ENCODE results near the gene CRISP1. TPM values are rescaled to one million over a fixed set of nuclear protein-coding genes. Genes with fewer than 3 reads are reported as not detected.

CRISP1 gene
- total RNA-seq, 1 experiment from 2014 or later, result not detected

DNA sequence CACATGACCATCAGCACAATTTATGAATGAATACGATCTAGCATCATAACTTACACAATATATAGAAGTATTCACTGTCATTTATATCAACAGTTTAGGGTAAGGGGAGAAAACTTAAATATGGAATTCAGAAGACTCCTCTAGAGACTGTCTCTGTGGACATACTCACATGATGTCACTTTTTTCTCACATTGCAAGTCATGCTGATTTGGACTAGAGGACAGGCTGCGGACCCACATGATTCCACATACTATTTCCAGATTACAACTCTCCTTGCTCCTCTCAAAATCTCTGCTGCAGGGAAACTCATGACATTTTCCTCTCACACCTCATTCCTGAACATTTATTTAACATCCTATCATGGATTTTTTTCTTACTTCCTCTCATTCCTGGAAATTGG, 13.4 kb downstream of the CRISP1 start:
- no peak overlapping the region for H4K91ac ChIP-seq (ENCODE audit: insufficient read length, low read depth, low read length)
- no peak overlapping the region for H3K14ac ChIP-seq (ENCODE audit: insufficient read depth, low read length)
- no peaks in the 10 kb centered on the region for H3K4me1 ChIP-seq (ENCODE audit: insufficient read depth, low read length)
- H3K27me3 Mint-ChIP-seq (ENCODE audit: low read depth), result no peaks in the 10 kb centered on the region
- no peaks in the 10 kb centered on the region for H3K23me2 ChIP-seq (ENCODE audit: insufficient read length, low read depth, low read length, poor library complexity, severe bottlenecking)
- no peak overlapping the region for H3K4ac ChIP-seq (ENCODE audit: low read depth, low read length)
- no peaks in the 10 kb centered on the region for H3K27me3 ChIP-seq (ENCODE audit: insufficient read depth, low read length)
- no peak overlapping the region for H3K4me2 ChIP-seq (ENCODE audit: insufficient read depth, insufficient read length, low read length)
- no peak overlapping the region for H3K18ac ChIP-seq (ENCODE audit: insufficient read length, low read depth, low read length)
- no peak overlapping the region for H4K8ac ChIP-seq (replicated peaks; ENCODE audit: insufficient read length, low read depth, low read length)
- no peak overlapping the region for H3K27ac Mint-ChIP-seq
- H4K5ac ChIP-seq (ENCODE audit: insufficient read length, low read depth, low read length), result no peak overlapping the region
- H3K27ac ChIP-seq (ENCODE audit: insufficient read length, low read depth, low read length), result no peak overlapping the region
- no peak overlapping the region for H2BK12ac ChIP-seq (ENCODE audit: insufficient read length, low read depth, low read length)
- no peaks in the 10 kb centered on the region for H3K79me2 ChIP-seq (ENCODE audit: insufficient read depth, low read length)
- H2BK20ac ChIP-seq (ENCODE audit: low read depth, low read length, poor library complexity, severe bottlenecking), result no peak overlapping the region
- no peak for DNase-seq
- no peak overlapping the region for H3K9ac ChIP-seq (ENCODE audit: extremely low read depth, insufficient read length, low read length)
- WGBS (ENCODE audit: extremely low coverage, insufficient read length, low lambda C conversion rate), result no CpG with 5 or more reads among the region's 2 CpGs
- no peak overlapping the region for H2BK15ac ChIP-seq (ENCODE audit: low read depth, low read length)
- H3K79me1 ChIP-seq (ENCODE audit: insufficient read depth, low read depth, low read length, poor library complexity, severe bottlenecking), result no peaks in the 10 kb centered on the region
- no peak overlapping the region for H3K23ac ChIP-seq (ENCODE audit: insufficient read length, low read depth, low read length)
- H3K4me3 Mint-ChIP-seq, result no peak overlapping the region
- H3K56ac ChIP-seq (ENCODE audit: insufficient read length, low read depth, low read length), result no peak overlapping the region
- H3K4me1 Mint-ChIP-seq, result peaks cover 0 to 3% of the 10 kb centered on the region in 2 experiments; a peak in 2 of 4 replicates
- H2AK5ac ChIP-seq (ENCODE audit: insufficient read length, low read length), result no peak overlapping the region
- H3K36me3 Mint-ChIP-seq (ENCODE audit: insufficient read depth in 1 of 3, low read depth in 3 of 3), result peaks cover 0 to 6% (median 0%) of the 10 kb centered on the region in 3 experiments; a peak in 3 of 7 replicates
- TF ChIP-seq, protein P1, sequence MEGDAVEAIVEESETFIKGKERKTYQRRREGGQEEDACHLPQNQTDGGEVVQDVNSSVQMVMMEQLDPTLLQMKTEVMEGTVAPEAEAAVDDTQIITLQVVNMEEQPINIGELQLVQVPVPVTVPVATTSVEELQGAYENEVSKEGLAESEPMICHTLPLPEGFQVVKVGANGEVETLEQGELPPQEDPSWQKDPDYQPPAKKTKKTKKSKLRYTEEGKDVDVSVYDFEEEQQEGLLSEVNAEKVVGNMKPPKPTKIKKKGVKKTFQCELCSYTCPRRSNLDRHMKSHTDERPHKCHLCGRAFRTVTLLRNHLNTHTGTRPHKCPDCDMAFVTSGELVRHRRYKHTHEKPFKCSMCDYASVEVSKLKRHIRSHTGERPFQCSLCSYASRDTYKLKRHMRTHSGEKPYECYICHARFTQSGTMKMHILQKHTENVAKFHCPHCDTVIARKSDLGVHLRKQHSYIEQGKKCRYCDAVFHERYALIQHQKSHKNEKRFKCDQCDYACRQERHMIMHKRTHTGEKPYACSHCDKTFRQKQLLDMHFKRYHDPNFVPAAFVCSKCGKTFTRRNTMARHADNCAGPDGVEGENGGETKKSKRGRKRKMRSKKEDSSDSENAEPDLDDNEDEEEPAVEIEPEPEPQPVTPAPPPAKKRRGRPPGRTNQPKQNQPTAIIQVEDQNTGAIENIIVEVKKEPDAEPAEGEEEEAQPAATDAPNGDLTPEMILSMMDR (conservative IDR thresholded peaks at IDR 0.05), result no peak
- H3K9me3 Mint-ChIP-seq, result peaks cover 4% of the 10 kb centered on the region in 2 experiments; a peak in 2 of 5 replicates
- no peak overlapping the region for H3T11ph ChIP-seq (ENCODE audit: low read length)
- H2BK5ac ChIP-seq (ENCODE audit: insufficient read length, low read length), result no peak overlapping the region
- no peaks in the 10 kb centered on the region for H3K9me3 ChIP-seq (ENCODE audit: control insufficient read depth, low read depth, low read length)
- no peak overlapping the region for H2BK120ac ChIP-seq (ENCODE audit: low read depth, low read length, poor library complexity, severe bottlenecking)
- H2AFZ ChIP-seq (ENCODE audit: low read length), result no peak overlapping the region
- H4K20me1 ChIP-seq (ENCODE audit: control insufficient read depth, insufficient read depth, insufficient read length), result no peaks in the 10 kb centered on the region
